K562 (cell line): ENCODE data around the gene CDC26. TPM values are rescaled to one million over a fixed set of nuclear protein-coding genes. Genes with fewer than 3 reads are reported as not detected.

Experiments used
- ATAC-seq: fragments of 200-7000 bp; cut with Tn5 transposase; 3 replicates; pipeline ENCODE4 v1.9.1; 2020; ENCODE audit warnings: moderate library complexity
- BruUV-seq: library from RNA; stranded (reverse); fragments of 400-500 nt; replicated peaks from 2 replicates; lab custom pipeline; 2021; lab: Mats Ljungman, UMichigan
- CTCF ChIA-PET: fragments of 300-600 bp; formaldehyde crosslinking; extraction: SDS; loops from one replicate; lab custom pipeline; 2021; ENCODE audit warnings: low intra/inter-chr PET ratio; lab: Yijun Ruan, JAX
- POLR2A ChIA-PET: fragments of 300-600, 350-650 bp; sonication (Branson Sonifier 250); formaldehyde crosslinking; extraction: SDS; loops from one replicate; lab custom pipeline; 2021; ENCODE audit warnings: antibody characterized with exemption, inconsistent platforms; lab: Yijun Ruan, JAX
- DNase-seq, 4 experiments: peaks; one replicate each; pipeline versions ENCODE4 v3.0.0 to v3.0.0-alpha.2; 2011 to 2018; ENCODE audit warnings: low spot score in 3 of 4, mixed read lengths in 3 of 4; ENCODE audit errors: extremely low read depth in 1 of 4
- FAIRE-seq: peaks from 2 replicates; lab custom pipeline; 2011; peaks lifted over from hg19 to GRCh38; lab: Jason Lieb, UNC
- H2AFZ ChIP-seq: 2 replicates; pipeline ENCODE4 v1.6.0; 2011; ENCODE audit warnings: low read depth, low read length, control low read depth, inconsistent platforms
- H3K27ac ChIP-seq: fragments of 200-600 bp; 3 replicates; pipeline ENCODE4 v1.8.0; 2011; ENCODE audit warnings: low read depth, mild to moderate bottlenecking, control low read depth, inconsistent platforms, low read length, moderate library complexity, mixed read lengths; ENCODE audit errors: extremely low read depth
- H3K27me3 ChIP-seq, 2 experiments: fragments of 300-600 bp in 1 of 2; 2 replicates in 1 of 2; 3 replicates in 1 of 2; pipeline versions ENCODE4 v1.6.0 to v1.8.0; 2011; ENCODE audit warnings: inconsistent platforms in 2 of 2, low read length in 2 of 2, mild to moderate bottlenecking in 1 of 2, mixed read lengths in 1 of 2, moderate library complexity in 1 of 2; ENCODE audit not compliant: control insufficient read depth in 2 of 2, insufficient read depth in 2 of 2
- H3K36me3 ChIP-seq: fragments of 300-600 bp; 3 replicates; pipeline ENCODE4 v1.8.0; 2011; ENCODE audit warnings: mild to moderate bottlenecking, low read length, inconsistent platforms; ENCODE audit not compliant: control insufficient read depth, insufficient read depth
- H3K4me1 ChIP-seq, 2 experiments: fragments of 200-600 bp in 1 of 2; replicated peaks in 1 of 2; 2 replicates in 1 of 2; 3 replicates in 1 of 2; pipeline versions ENCODE4 v1.5.1 to v1.8.0; 2011; ENCODE audit warnings: inconsistent platforms in 2 of 2, low read length in 2 of 2, mild to moderate bottlenecking in 1 of 2, mixed read lengths in 1 of 2, moderate library complexity in 1 of 2; ENCODE audit not compliant: control insufficient read depth in 2 of 2, insufficient read depth in 2 of 2
- H3K4me2 ChIP-seq: 2 replicates; pipeline ENCODE4 v1.6.1; 2011; ENCODE audit warnings: low read length, control low read depth, inconsistent platforms, mixed read lengths; ENCODE audit not compliant: insufficient read depth
- H3K4me3 ChIP-seq: fragments of 200-600 bp; sonication (generic), shearing (Covaris generic); 2 replicates; pipeline ENCODE4 v1.5.1; 2016; ENCODE audit warnings: control low read depth, inconsistent platforms
- H3K79me2 ChIP-seq: fragments of 200-600 bp; 3 replicates; pipeline ENCODE4 v1.8.0; 2011; ENCODE audit warnings: low read length, inconsistent platforms; ENCODE audit not compliant: control insufficient read depth, insufficient read depth
- H3K9ac ChIP-seq, 2 experiments: 2 replicates each; pipeline versions ENCODE4 v1.6.0 to v1.6.1; 2011; ENCODE audit warnings: low read depth in 2 of 2, low read length in 2 of 2, control low read depth in 1 of 2, inconsistent platforms in 1 of 2, mild to moderate bottlenecking in 1 of 2, mixed read lengths in 1 of 2; ENCODE audit not compliant: insufficient read depth in 1 of 2
- H3K9me1 ChIP-seq: one replicate; pipeline ENCODE4 v1.6.0; 2011; ENCODE audit warnings: inconsistent platforms, mild to moderate bottlenecking, low read length, moderate library complexity; ENCODE audit not compliant: control insufficient read depth, insufficient read depth
- H3K9me3 ChIP-seq: replicated peaks from 2 replicates; pipeline ENCODE4 v1.5.1; 2011; ENCODE audit warnings: low read depth, low read length, inconsistent platforms; ENCODE audit not compliant: control insufficient read depth, insufficient read depth
- H4K20me1 ChIP-seq: replicated peaks from 2 replicates; pipeline ENCODE4 v1.6.1; 2011; ENCODE audit warnings: low read length, inconsistent platforms, mixed read lengths; ENCODE audit not compliant: control insufficient read depth, insufficient read depth
- CEBPB ChIP-seq: fragments of 450-650 bp; IDR thresholded peaks from 2 replicates; pipeline ENCODE4 v1.6.1; 2016; ENCODE audit warnings: missing genetic modification characterization, missing compliant biosample characterization
- CREB3 ChIP-seq: fragments of 450-650 bp; conservative IDR thresholded peaks from 2 replicates; pipeline ENCODE4 v1.6.1; 2016; ENCODE audit warnings: missing genetic modification characterization, low read depth, mild to moderate bottlenecking, missing compliant biosample characterization, moderate library complexity
- ZBTB40 ChIP-seq, 2 experiments: fragments of 450-650 bp in 1 of 2; sonication (generic) in 1 of 2; formaldehyde crosslinking in 1 of 2; IDR thresholded peaks; 2 replicates each; pipeline versions ENCODE4 v1.7.1 to v1.9.0; 2016 to 2022; ENCODE audit warnings: inconsistent platforms in 1 of 2, mild to moderate bottlenecking in 1 of 2, missing genetic modification reagents in 1 of 2
- ZBTB9 ChIP-seq: fragments of 450-650 bp; formaldehyde crosslinking; IDR thresholded peaks from 2 replicates; pipeline ENCODE4 v1.4.0; 2020; ENCODE audit warnings: mild to moderate bottlenecking, moderate library complexity
- ZZZ3 ChIP-seq: fragments of 450-650 bp; IDR thresholded peaks from 2 replicates; pipeline ENCODE4 v1.6.1; 2016; ENCODE audit warnings: antibody characterized with exemption, mild to moderate bottlenecking, moderate library complexity
- WGBS: fragments of 100-300 bp; shearing (Covaris generic); methylation state at CpG from one replicate; pipeline ENCODE4 v1.1.6; 2016; ENCODE audit warnings: low coverage, mixed read lengths; ENCODE audit not compliant: insufficient coverage; ENCODE audit errors: missing lambda C conversion rate; 5-methylcytosine and 5-hydroxymethylcytosine counted together
- in situ Hi-C: fragments of 300-500 bp; cut with MboI; formaldehyde crosslinking; loops from 4 replicates; pipeline ENCODE4 v1.15.0; 2018; ENCODE audit warnings: inconsistent platforms, mixed read lengths
- intact Hi-C: fragments of 100-400 bp; cut with micrococcal nuclease; formaldehyde crosslinking; loops from 2 replicates; pipeline ENCODE4 v1.14.2; 2022
- polyA plus RNA-seq, 8 experiments: library from polyadenylated mRNA; depleted of rRNA in 4 of 8; stranded (reverse) in 5 of 8; unstranded in 3 of 8; fragments of >200 nt; fragmentation: Nextera tagmentation in 2 of 8; fragmentation: Illumina TruSeq in 1 of 8; extraction: Ambion mirVana in 2 of 8; extraction: Trizol in 1 of 8; gene quantifications; 2 replicates each; pipeline versions ENCODE4 v1.2.1 to v1.2.3, GENCODE V29; 2011 to 2014; ENCODE audit warnings: inconsistent platforms in 1 of 8, missing spikeins in 1 of 8
- total RNA-seq, 7 experiments: library from RNA; depleted of rRNA in 6 of 7; stranded (reverse); fragments of >200 nt in 6 of 7; fragmentation: Illumina TruSeq in 2 of 7; extraction: Trizol in 2 of 7; gene quantifications; 2 replicates each; pipeline versions ENCODE4 v1.2.1 to v1.2.3, GENCODE V29; 2011 to 2021; ENCODE audit warnings: low replicate concordance in 1 of 7
- TF ChIP-seq, protein P1 (sequence below): fragments of 450-650 bp; IDR thresholded peaks from 2 replicates; pipeline ENCODE4 v1.7.1; 2018; ENCODE audit warnings: mild to moderate bottlenecking, low read depth; ENCODE audit not compliant: partially characterized antibody

The CDC26 gene
- total and polyA plus RNA-seq, 9 of the 15 experiments (the other 6 are each of a cell fraction or from before 2014, with no cell fraction given) = 33.0 to 147 (median 60.0) TPM

DNA sequence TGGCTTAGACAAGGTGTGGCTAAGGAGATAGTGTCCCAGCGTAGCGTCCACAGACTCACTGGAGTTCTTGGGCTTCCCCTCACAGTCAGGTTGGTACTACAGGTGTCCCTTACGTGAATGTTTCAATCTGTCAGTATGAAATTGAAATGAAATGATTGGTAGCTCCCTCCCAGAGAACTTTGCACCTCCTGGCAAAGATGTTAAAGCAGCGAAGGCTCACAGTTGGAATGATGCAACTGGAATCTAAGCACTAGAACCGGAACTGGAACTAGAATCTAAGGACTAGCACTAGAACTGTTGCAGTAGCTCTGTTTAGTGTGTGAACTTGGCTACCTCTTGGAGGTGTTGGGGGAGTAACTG is 52.9 kb downstream of the CDC26 start:
- peak overlapping the region; percentile 76 for H3K4me3 ChIP-seq
- peak; percentile 73 for FAIRE-seq
- H3K4me2 ChIP-seq = peak overlapping the region; percentile 95
- no peak overlapping the region for H2AFZ ChIP-seq
- peak in 2 of 4 experiments; percentile 77 to 78 for DNase-seq
- no peaks in the 10 kb centered on the region for H3K9me1 ChIP-seq
- POLR2A ChIA-PET = interaction anchor here (0.6 to 2.9 kb wide), 9 partner anchors 10 to 844 kb away, joined by 3 to 23 read pairs (median 5); partner anchors contain the start of genes CDC26 and PRPF4
- H3K9me3 ChIP-seq = no peaks in the 10 kb centered on the region
- 2% methylated on average over 5 of the region's 5 CpGs for WGBS
- peaks cover 25% of the 10 kb centered on the region; the same call in 1 of the 3 replicates for H3K36me3 ChIP-seq
- H3K4me1 ChIP-seq = peaks cover 6 to 24% of the 10 kb centered on the region in 2 experiments; a peak in 3 of 5 replicates
- H4K20me1 ChIP-seq = 0 out of 2 replicates have a peak, but pooled peaks cover 2% of the 10 kb centered on the region
- H3K79me2 ChIP-seq = peaks cover 72% of the 10 kb centered on the region
- BruUV-seq = no TSS peak
- H3K27ac ChIP-seq = peak overlapping the region; percentile 69; the same call in 1 of the 3 replicates
- H3K27me3 ChIP-seq = no peaks in the 10 kb centered on the region
- peak overlapping the region; percentile 79 to 91; a peak in 3 of 4 replicates for H3K9ac ChIP-seq
- CTCF ChIA-PET = no interaction called here
- intact Hi-C loops (no loop called here), in situ Hi-C loops (no loop called here)
- ATAC-seq = peak; percentile 29
- TF ChIP-seq, protein P1, sequence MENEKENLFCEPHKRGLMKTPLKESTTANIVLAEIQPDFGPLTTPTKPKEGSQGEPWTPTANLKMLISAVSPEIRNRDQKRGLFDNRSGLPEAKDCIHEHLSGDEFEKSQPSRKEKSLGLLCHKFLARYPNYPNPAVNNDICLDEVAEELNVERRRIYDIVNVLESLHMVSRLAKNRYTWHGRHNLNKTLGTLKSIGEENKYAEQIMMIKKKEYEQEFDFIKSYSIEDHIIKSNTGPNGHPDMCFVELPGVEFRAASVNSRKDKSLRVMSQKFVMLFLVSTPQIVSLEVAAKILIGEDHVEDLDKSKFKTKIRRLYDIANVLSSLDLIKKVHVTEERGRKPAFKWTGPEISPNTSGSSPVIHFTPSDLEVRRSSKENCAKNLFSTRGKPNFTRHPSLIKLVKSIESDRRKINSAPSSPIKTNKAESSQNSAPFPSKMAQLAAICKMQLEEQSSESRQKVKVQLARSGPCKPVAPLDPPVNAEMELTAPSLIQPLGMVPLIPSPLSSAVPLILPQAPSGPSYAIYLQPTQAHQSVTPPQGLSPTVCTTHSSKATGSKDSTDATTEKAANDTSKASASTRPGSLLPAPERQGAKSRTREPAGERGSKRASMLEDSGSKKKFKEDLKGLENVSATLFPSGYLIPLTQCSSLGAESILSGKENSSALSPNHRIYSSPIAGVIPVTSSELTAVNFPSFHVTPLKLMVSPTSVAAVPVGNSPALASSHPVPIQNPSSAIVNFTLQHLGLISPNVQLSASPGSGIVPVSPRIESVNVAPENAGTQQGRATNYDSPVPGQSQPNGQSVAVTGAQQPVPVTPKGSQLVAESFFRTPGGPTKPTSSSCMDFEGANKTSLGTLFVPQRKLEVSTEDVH = peak; percentile 62
- peak; percentile 52; the same call in 1 of the 2 replicates for TF ChIP-seq CEBPB (tag)
- TF ChIP-seq ZBTB9 (CRISPR knock-in tag) = peak; percentile 14; the same call in 1 of the 2 replicates
- TF ChIP-seq CREB3 = no peak
- TF ChIP-seq ZBTB40 (IDR thresholded peaks at IDR 0.05) = 0 out of 2 replicates have a peak, but pooled peaks have one; percentile 24
- no peak for TF ChIP-seq ZBTB40 (CRISPR knock-in tag; IDR thresholded peaks at IDR 0.05)
- no peak for TF ChIP-seq ZZZ3
